ENCODE data around the gene TNNI3K. TPM values are rescaled to one million over a fixed set of nuclear protein-coding genes. Genes with fewer than 3 reads are reported as not detected.

The TNNI3K gene
- total and polyA plus RNA-seq, 12 donors: 11.7 to 162 (median 95.6) TPM

- Histone ChIP-seq H3K4me3 (no peak overlapping the region), H3K9me3 (no peaks in the 10 kb centered on the region), H3K27me3 (no peaks in the 10 kb centered on the region), H3K27ac (no peak overlapping the region), H3K36me3 (peaks cover 0 to 46% (median 0%) of the 10 kb centered on the region in 9 donors), H3K4me1 (peaks cover 0 to 9% (median 0%) of the 10 kb centered on the region in 9 donors)
- TF ChIP-seq CTCF (IDR thresholded peaks at IDR 0.05): no peak
- ATAC-seq: no peak
- DNase-seq: no peak
- intact Hi-C loops (cut with DNase I): no loop called here
- WGBS, 2 donors: 82 to 89% methylated on average over 2 of the region's 2 CpGs
Measured at GRCh38 chr1:74271503-74271902, 36.3 kb downstream of the TNNI3K start.

GRCh38 chr1:74280642-74281396 lies 45.6 kb downstream of the TNNI3K start:
- intact Hi-C loops (cut with DNase I): no loop called here
- peaks cover 0 to under 1% (median 0%) of the 10 kb centered on the region in 11 donors for H3K9me3 ChIP-seq
- peak in 5 of 8 donors; percentile 30 to 67 (median 39) for ATAC-seq
- no peak for TF ChIP-seq CTCF (IDR thresholded peaks at IDR 0.05)
- no peaks in the 10 kb centered on the region for H3K27me3 ChIP-seq
- DNase-seq: no peak
- H3K4me3 ChIP-seq: no peak overlapping the region
- H3K4me1 ChIP-seq: no peaks in the 10 kb centered on the region
- WGBS, 2 donors: 92 to 93% methylated on average over 6 of the region's 6 CpGs
- peaks cover 0 to 48% (median 0%) of the 10 kb centered on the region in 9 donors for H3K36me3 ChIP-seq
- no peak overlapping the region for H3K27ac ChIP-seq

GRCh38 chr1:74286414-74286813 lies 51.2 kb downstream of the TNNI3K start:
- Histone ChIP-seq H3K9me3 (peaks cover 0 to 16% (median 0%) of the 10 kb centered on the region in 11 donors), H3K4me3 (no peak overlapping the region), H3K27ac (no peak overlapping the region), H3K4me1 (no peaks in the 10 kb centered on the region), H3K27me3 (no peaks in the 10 kb centered on the region), H3K36me3 (peaks cover 0 to 21% (median 0%) of the 10 kb centered on the region in 9 donors)
- no peak for DNase-seq
- intact Hi-C loops (cut with DNase I): no loop called here
- peak in 4 of 8 donors; percentile 23 to 62 (median 32) for ATAC-seq
- WGBS, 2 donors: 82 to 92% methylated on average over 2 of the region's 2 CpGs
- TF ChIP-seq CTCF (IDR thresholded peaks at IDR 0.05): no peak

- no peak overlapping the region for H3K4me3 ChIP-seq
Measured at GRCh38 chr1:74314438-74314837, 79.3 kb downstream of the TNNI3K start.

More at GRCh38 chr1:74314438-74314837, 79.3 kb downstream of the TNNI3K start:
- intact Hi-C loops (cut with DNase I): no loop called here
- no peak for DNase-seq
- no peak for ATAC-seq
- Histone ChIP-seq H3K4me1 (peaks cover 0 to 7% (median 0%) of the 10 kb centered on the region in 9 donors), H3K27ac (no peak overlapping the region), H3K36me3 (no peaks in the 10 kb centered on the region), H3K9me3 (peaks cover 0 to 1% (median 0%) of the 10 kb centered on the region in 11 donors), H3K27me3 (no peaks in the 10 kb centered on the region)
- no peak for TF ChIP-seq CTCF (IDR thresholded peaks at IDR 0.05)

Measured in heart right ventricle (tissue), 16 donors.